Activated CD4-positive, alpha-beta T cell treated with anti-CD3 and anti-CD28 coated beads, Interleukin-2, amount 50 U/mL, for 4 hours (primary cell): Measurements from ENCODE around the gene SLC44A4.

Experiments
- DNase-seq, 2 experiments: peaks; one replicate each; pipeline ENCODE4 v3.0.0-alpha.2; 2020

The SLC44A4 gene

GRCh38 chr6:31900917-31901414, 22.2 kb upstream of the SLC44A4 start:
- no peak for DNase-seq

GRCh38 chr6:31899882-31900722, 21.3 kb upstream of the SLC44A4 start:
- no peak for DNase-seq

- no peak for DNase-seq
Measured at GRCh38 chr6:31899215-31899614, 20.4 kb upstream of the SLC44A4 start.

GRCh38 chr6:31898383-31899011, 19.7 kb upstream of the SLC44A4 start:
- DNase-seq, result peak in 1 of 2 experiments; percentile 10

GRCh38 chr6:31897612-31898382, 19.0 kb upstream of the SLC44A4 start, which contains the start of gene EHMT2:
Gene EHMT2, minus strand, starts transcription at chr6:31897698. Its CDS starts 21 bp downstream, at chr6:31897677.
- DNase-seq, result peak; percentile 79

- no peak for DNase-seq
Measured at GRCh38 chr6:31896856-31897611, 18.2 kb upstream of the SLC44A4 start.

GRCh38 chr6:31896493-31896855, 17.7 kb upstream of the SLC44A4 start:
- no peak for DNase-seq

- DNase-seq, result no peak
Measured at GRCh38 chr6:31892821-31893220, 14.0 kb upstream of the SLC44A4 start.

- no peak for DNase-seq
Measured at GRCh38 chr6:31889331-31889972, 10.7 kb upstream of the SLC44A4 start.

GRCh38 chr6:31888276-31889258, 9.8 kb upstream of the SLC44A4 start:
- DNase-seq, result peak; percentile 53

GRCh38 chr6:31887173-31888007, 8.6 kb upstream of the SLC44A4 start:
- no peak for DNase-seq

- no peak for DNase-seq
Measured at GRCh38 chr6:31886541-31886991, 7.8 kb upstream of the SLC44A4 start.

- no peak for DNase-seq
Measured at GRCh38 chr6:31884528-31885035, 5.8 kb upstream of the SLC44A4 start.

GRCh38 chr6:31883676-31884075, 4.9 kb upstream of the SLC44A4 start:
- no peak for DNase-seq

- DNase-seq, result no peak
Measured at GRCh38 chr6:31882344-31882743, 3.5 kb upstream of the SLC44A4 start.

- no peak for DNase-seq
Measured at GRCh38 chr6:31881136-31881859, 2.5 kb upstream of the SLC44A4 start.

GRCh38 chr6:31880616-31881015, 1.8 kb upstream of the SLC44A4 start:
- DNase-seq, result no peak

- no peak for DNase-seq
Measured at GRCh38 chr6:31879901-31880300, 1.1 kb upstream of the SLC44A4 start.

GRCh38 chr6:31879143-31879542, 346 bp upstream of the SLC44A4 start:
- DNase-seq, result no peak
